AG04450 (cell line): ENCODE data around the gene CAPZA1. TPM values are rescaled to one million over a fixed set of nuclear protein-coding genes. Genes with fewer than 3 reads are reported as not detected.
A peak's percentile ranks its signal among the peaks of the same experiment; 100 is the strongest.
"Not testable (repeated sequence)": the region's sequence is repeated elsewhere in the genome, so short reads cannot be mapped to it uniquely, and the experiment has no call there.

Source experiments
- CTCF ChIA-PET: fragments of 300-600, 350-600 bp; formaldehyde crosslinking; extraction: SDS; loops from one replicate; lab custom pipeline; 2022; ENCODE audit warnings: antibody characterized with exemption, inconsistent platforms; lab: Charles Lee
- POLR2A ChIA-PET: fragments of 350-600 bp; formaldehyde crosslinking; extraction: SDS; loops from one replicate; lab custom pipeline; 2021; ENCODE audit warnings: antibody characterized with exemption, inconsistent platforms; lab: Yijun Ruan, JAX
- DNase-seq: peaks from one replicate; pipeline ENCODE4 v3.0.0-alpha.2; 2011; ENCODE audit warnings: low read depth, low spot score
- H3K27ac ChIP-seq: one replicate; pipeline ENCODE4 v1.5.1; 2012; ENCODE audit warnings: low read depth, low read length, control low read depth
- H3K27me3 ChIP-seq: one replicate; pipeline ENCODE4 v1.6.0; 2012; ENCODE audit warnings: low read length; ENCODE audit not compliant: control insufficient read depth, insufficient read depth
- H3K4me3 ChIP-seq: 2 replicates; pipeline ENCODE4 v1.5.1; 2011; ENCODE audit warnings: mild to moderate bottlenecking, low read depth, low read length, control low read depth
- H3K9me3 ChIP-seq: 2 replicates; pipeline ENCODE4 v1.5.1; 2012; ENCODE audit warnings: low read length; ENCODE audit not compliant: control insufficient read depth, insufficient read depth
- CTCF ChIP-seq: IDR thresholded peaks from 2 replicates; pipeline ENCODE4 v1.5.1; 2011; ENCODE audit warnings: low read depth, low read length, control low read depth, inconsistent platforms
- polyA plus RNA-seq: library from polyadenylated mRNA; depleted of rRNA; stranded (reverse); fragments of >200 nt; gene quantifications from 2 replicates; pipeline ENCODE4 v1.2.3, GENCODE V29; 2011

Gene CAPZA1
- polyA plus RNA-seq, 1 experiment = 273 TPM

DNA sequence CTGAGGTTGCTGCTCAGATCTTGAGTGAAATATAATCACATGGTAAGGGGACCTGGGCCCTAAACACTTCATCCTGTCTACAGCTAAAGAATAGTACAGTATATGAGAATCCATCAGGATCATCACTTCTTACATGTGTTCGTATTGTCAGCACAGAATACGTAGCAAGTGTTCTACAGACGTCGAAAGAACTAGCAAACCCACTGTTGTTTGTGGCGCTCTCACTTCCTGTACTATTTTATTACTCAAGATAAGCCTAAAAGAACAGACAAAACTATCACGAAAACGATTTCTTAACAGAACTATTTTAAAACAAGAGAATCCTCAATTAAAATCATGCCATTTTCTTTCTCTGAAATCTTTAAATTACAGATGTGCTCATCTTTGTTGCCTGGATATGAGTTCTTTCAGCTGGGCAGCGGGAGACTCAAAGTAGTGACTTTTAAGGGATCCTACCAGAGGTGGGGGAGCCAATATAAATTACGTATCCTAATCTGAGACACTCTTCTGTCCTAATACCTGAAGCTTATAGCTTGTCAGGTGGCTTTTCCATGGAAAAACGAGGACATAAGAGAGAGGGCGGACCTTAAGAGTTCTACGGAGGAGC, 1.4 kb upstream of the CAPZA1 start:
- no peaks in the 10 kb centered on the region for H3K27me3 ChIP-seq
- peak overlapping the region; percentile 96 for H3K27ac ChIP-seq
- no peak for TF ChIP-seq CTCF
- CTCF ChIA-PET = interaction anchor here (2.8 to 9.2 kb wide), 2 partner anchors 117 to 227 kb away, joined by 13 to 177 read pairs; no protein-coding TSS in a partner anchor
- no peak for DNase-seq
- POLR2A ChIA-PET = interaction anchor here (0.6 to 1.4 kb wide), 10 partner anchors 55 to 224 kb away, joined by 3 to 13 read pairs (median 4); partner anchors contain the start of genes CTTNBP2NL and MOV10
- no peaks in the 10 kb centered on the region; the same call in 1 of the 2 replicates for H3K9me3 ChIP-seq
- peak overlapping the region; percentile 98 for H3K4me3 ChIP-seq

GRCh38 chr1:112618721-112619517, 713 bp upstream of the CAPZA1 start, which contains the start of gene ST7L:
Gene ST7L, minus strand, starts transcription at chr1:112619141. Its CDS starts 28 bp downstream, at chr1:112619113.
- ChIA-PET CTCF (interaction anchor here (1.1 to 9.2 kb wide), 3 partner anchors 97 to 228 kb away, joined by 3 to 177 read pairs (median 13); no protein-coding TSS in a partner anchor), POLR2A (interaction anchor here (0.5 to 1.4 kb wide), 12 partner anchors 42 to 261 kb away, joined by 3 to 13 read pairs (median 4); partner anchors contain the start of genes CTTNBP2NL and MOV10)
- TF ChIP-seq CTCF = no peak

DNA sequence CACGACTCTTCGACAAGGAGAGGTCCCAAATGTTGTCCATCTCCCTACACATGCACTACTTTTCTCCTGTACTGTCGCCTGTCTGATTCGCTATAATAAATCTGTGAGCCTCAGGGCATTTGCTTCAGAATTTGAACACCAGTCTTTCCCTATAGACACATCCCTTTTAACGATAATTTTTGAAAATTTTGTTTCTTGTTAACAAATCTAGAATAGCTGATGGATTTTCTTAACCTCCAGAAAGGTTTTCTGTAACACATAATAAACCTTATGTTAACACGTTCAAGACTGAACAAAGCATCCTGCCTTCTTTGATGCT, 704 bp downstream of the CAPZA1 start:
- ChIA-PET POLR2A (no interaction called here), CTCF (interaction anchor here (1.1 kb wide), 1 partner anchor 95 kb away, joined by 3 read pairs; no protein-coding TSS in a partner anchor)
- DNase-seq = no peak
- Histone ChIP-seq H3K4me3 (peak overlapping the region; percentile 98), H3K27ac (peak overlapping the region; percentile 96), H3K27me3 (no peaks in the 10 kb centered on the region), H3K9me3 (no peaks in the 10 kb centered on the region; the same call in 1 of the 2 replicates)
- no peak for TF ChIP-seq CTCF

More at GRCh38 chr1:112618721-112619517, 713 bp upstream of the CAPZA1 start, which contains the start of gene ST7L:
- H3K9me3 ChIP-seq = no peaks in the 10 kb centered on the region; the same call in 1 of the 2 replicates
- peak; percentile 26 for DNase-seq
- no peaks in the 10 kb centered on the region for H3K27me3 ChIP-seq
- peak within 1 kb of the TSS; percentile 98 for H3K4me3 ChIP-seq
- peak within 1 kb of the TSS; percentile 96 for H3K27ac ChIP-seq

DNA sequence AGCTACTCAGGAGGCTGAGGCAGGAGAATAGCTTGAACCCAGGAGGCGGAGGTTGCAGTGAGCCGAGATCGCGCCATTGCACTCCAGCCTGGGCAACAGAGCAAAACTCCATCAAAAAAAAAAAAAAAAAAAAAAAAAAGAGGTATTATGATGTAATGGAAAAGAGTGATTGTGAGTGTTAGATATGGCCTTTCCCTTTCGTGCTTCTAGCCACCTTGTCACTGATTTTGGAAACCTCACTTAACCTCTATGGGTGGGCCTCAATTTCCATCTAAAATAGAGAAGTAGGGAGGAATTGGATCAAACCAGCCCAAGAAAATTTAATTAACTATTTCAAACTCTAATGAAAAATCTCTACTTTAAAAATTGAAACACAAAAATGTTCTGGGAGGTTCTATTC, 4.9 kb downstream of the CAPZA1 start:
- POLR2A ChIA-PET, H3K27ac ChIP-seq, DNase-seq, H3K4me3 ChIP-seq, CTCF ChIA-PET, H3K27me3 ChIP-seq, H3K9me3 ChIP-seq: not testable (repeated sequence)

DNA sequence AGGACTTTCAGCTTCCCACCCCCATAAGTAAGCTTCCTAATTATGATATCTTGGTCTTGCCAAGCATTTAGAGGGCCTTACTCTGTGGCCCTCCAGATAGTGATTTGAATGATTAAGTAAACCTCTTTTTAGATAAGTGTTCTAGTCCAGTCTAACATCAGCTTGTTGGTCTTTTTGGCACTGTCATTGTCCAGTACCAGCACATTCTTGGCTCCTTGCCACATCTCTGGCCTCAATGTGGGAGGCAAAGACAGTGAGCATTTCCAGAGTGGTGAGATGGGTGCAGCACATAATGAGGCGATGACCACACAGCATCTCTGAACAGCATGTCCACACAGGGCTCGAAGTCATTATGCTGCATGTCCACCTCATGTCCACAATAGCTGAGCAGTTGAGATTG, 6.1 kb downstream of the CAPZA1 start:
- no peak for DNase-seq
- TF ChIP-seq CTCF = no peak
- Histone ChIP-seq H3K4me3 (no peak overlapping the region), H3K9me3 (no peaks in the 10 kb centered on the region), H3K27ac (no peak overlapping the region), H3K27me3 (no peaks in the 10 kb centered on the region)
- ChIA-PET POLR2A (no interaction called here), CTCF (no interaction called here)
